ENCODE data around the gene TIMM8B. TPM values are rescaled to one million over a fixed set of nuclear protein-coding genes. Genes with fewer than 3 reads are reported as not detected.

The TIMM8B gene
- 55.1 TPM for total RNA-seq

GRCh38 chr11:112086422-112087191 lies at the start of gene TIMM8B, which contains the start of gene SDHD:
Gene TIMM8B (minus strand): TSS chr11:112086756. CDS start chr11:112086723, 33 bp downstream.
Gene SDHD (plus strand): TSS chr11:112086873. CDS start chr11:112086908, 35 bp downstream.

GRCh38 chr11:112073941-112074811 lies 12.4 kb downstream of the TIMM8B start, which contains the start of the genes NKAPD1 and PIH1D2:
Gene NKAPD1 (plus strand): TSS chr11:112074299. CDS start chr11:112075575, 1,276 bp downstream.
Gene PIH1D2 (minus strand): TSS chr11:112074017. CDS start chr11:112073174, 843 bp downstream.

Small RNAs within 50 kb of the gene (small RNA-seq; reads per million reads assigned to genes)
- gene AP000907.3 = not detected

Other genes starting within 250 kb of the TIMM8B start
- 70.8 TPM for gene ALG9, start 215.2 kb downstream of the TIMM8B start, total RNA-seq
- gene FDXACB1, start 207.6 kb downstream of the TIMM8B start, total RNA-seq = 7.2 TPM
- 19.6 TPM for gene CFAP68, start 207.2 kb downstream of the TIMM8B start, total RNA-seq
- 8.5 TPM for gene CRYAB, start 175.0 kb downstream of the TIMM8B start, total RNA-seq
- gene HSPB2, start 174.0 kb downstream of the TIMM8B start, total RNA-seq = 0.92 TPM
- 0.69 TPM for gene C11orf52, start 167.8 kb downstream of the TIMM8B start, total RNA-seq
- 91.6 TPM for gene DIXDC1, start 149.4 kb downstream of the TIMM8B start, total RNA-seq
- gene DLAT, start 61.3 kb downstream of the TIMM8B start, total RNA-seq = 67.1 TPM
- 7.2 TPM for gene PIH1D2, start 12.7 kb downstream of the TIMM8B start, total RNA-seq
- 39.0 TPM for gene NKAPD1, start 12.5 kb downstream of the TIMM8B start, total RNA-seq
- gene SDHD, start 117 bp upstream of the TIMM8B start, total RNA-seq = 62.5 TPM
- gene IL18, start 77.3 kb upstream of the TIMM8B start, total RNA-seq = 1.8 TPM
- gene TEX12, start 80.6 kb upstream of the TIMM8B start, total RNA-seq = 1.8 TPM
- 21.0 TPM for gene BCO2, start 88.8 kb upstream of the TIMM8B start, total RNA-seq
- gene PTS, start 139.7 kb upstream of the TIMM8B start, total RNA-seq = 53.1 TPM
- not detected for gene PLET1, start 174.1 kb upstream of the TIMM8B start, total RNA-seq

Data from diencephalon (tissue), 1 donor.